Adrenal gland (tissue), 5 donors: ENCODE data around the gene AKAP14.
A peak's percentile ranks its signal among the peaks of the same experiment; 100 is the strongest.

ENCODE experiments used
- POLR2A ChIP-seq, 2 donors: fragments of 450-650 bp; IDR thresholded peaks; one replicate each; pipeline ENCODE4 v1.6.1; 2017; ENCODE audit warnings: antibody characterized with exemption in 2 of 2, mild to moderate bottlenecking in 2 of 2, moderate library complexity in 1 of 2
- TF ChIP-seq, protein P1 (sequence below), 6 experiments: fragments of 450-650 bp in 4 of 6; fragments of 200-600 bp in 2 of 6; sonication (generic) in 1 of 6; IDR thresholded peaks; 1 replicate in 5 of 6; 2 replicates in 1 of 6; pipeline versions ENCODE4 v1.5.1 to v1.8.0; 2016 to 2021; ENCODE audit warnings: antibody characterized with exemption in 6 of 6, mild to moderate bottlenecking in 2 of 6, moderate library complexity in 1 of 6
- donor health status: DM: no; HTN: no; CAD: no.

DNA sequence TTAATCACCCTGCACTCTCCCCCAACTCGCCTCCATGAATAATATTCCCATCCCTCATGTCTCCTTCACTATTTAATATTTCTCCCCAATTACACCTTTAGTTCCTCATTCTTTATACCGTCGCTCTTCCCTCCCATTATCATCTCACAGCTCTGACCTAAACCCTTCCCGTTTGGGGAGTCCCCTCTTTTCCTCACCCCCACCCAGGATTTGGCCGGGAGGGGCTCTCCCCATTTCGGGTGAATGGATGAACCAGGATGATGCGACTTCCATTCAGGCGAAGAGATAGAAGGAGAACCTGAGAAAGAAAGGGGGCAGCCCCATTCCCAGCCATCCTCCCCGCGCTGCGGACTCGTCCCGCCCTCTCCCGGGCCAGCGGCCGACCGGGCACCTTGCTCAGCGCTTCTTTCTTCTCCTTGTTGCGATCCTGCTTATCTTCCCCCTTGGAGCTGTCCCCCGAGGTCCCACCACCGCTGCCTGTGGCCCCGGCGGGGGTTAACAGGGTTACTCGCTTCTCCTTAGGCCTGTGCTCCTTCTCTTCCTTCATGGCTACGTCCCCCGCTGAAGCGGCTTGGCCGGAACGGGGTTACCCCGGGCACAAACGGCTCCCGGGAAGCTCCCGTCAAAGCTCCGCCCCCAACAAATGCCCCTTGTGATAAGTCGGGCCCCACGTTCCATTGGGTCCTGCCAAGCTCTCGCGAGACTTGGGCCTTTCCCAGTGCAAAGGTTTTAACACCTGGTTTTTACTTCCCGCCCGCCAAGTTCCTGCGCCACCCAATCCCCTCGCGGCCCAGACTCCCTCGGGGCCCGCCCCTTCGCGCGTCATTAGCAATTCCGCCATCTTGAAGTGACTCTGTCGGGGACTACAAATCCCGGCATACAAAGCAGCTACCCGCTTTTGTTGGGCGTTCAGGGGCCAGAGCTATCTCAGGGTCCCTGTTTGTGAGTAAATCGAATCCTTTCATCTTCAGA lies 43.0 kb upstream of the AKAP14 start, which contains the start of gene UPF3B:
- TF ChIP-seq, protein P1, sequence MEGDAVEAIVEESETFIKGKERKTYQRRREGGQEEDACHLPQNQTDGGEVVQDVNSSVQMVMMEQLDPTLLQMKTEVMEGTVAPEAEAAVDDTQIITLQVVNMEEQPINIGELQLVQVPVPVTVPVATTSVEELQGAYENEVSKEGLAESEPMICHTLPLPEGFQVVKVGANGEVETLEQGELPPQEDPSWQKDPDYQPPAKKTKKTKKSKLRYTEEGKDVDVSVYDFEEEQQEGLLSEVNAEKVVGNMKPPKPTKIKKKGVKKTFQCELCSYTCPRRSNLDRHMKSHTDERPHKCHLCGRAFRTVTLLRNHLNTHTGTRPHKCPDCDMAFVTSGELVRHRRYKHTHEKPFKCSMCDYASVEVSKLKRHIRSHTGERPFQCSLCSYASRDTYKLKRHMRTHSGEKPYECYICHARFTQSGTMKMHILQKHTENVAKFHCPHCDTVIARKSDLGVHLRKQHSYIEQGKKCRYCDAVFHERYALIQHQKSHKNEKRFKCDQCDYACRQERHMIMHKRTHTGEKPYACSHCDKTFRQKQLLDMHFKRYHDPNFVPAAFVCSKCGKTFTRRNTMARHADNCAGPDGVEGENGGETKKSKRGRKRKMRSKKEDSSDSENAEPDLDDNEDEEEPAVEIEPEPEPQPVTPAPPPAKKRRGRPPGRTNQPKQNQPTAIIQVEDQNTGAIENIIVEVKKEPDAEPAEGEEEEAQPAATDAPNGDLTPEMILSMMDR (IDR thresholded peaks at IDR 0.05) = no peak
- TF ChIP-seq POLR2A (IDR thresholded peaks at IDR 0.05) = peak; percentile 22 to 76
